Measurements from ENCODE around the gene RHBDL2.
"Not testable (repeated sequence)": the region's sequence is repeated elsewhere in the genome, so short reads cannot be mapped to it uniquely, and the experiment has no call there.

The RHBDL2 gene

DNA sequence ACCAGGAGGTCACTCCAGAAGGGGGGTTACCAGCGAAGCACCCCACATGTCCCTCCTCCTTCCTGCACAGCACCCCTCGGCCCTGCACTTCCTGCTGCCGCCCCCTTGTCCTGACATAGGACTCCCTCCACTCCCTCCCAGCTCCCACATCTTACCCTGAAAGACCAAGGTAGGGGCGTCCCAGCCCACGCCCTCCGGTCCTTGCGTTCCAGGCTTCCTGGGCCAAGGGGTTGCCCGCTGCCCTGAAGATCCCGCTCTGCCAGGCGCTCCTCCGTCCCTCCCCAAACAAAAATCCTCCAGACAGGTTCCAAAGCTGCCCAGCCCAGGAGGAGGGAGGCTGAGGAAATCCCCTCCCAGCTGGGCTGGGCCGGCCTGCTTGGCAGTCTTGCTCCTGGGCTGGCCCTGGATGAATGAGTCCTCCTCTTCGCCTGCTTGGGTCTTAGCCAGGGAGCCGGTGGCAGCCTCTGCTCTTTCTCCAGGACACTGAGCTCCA, at the start of gene RHBDL2:
Gene RHBDL2 (minus strand): TSS at position 304 of the 493 bp plus-strand sequence. CDS start 22,618 bp downstream, outside the sequence.
- peak; percentile 78 for DNase-seq (ENCODE audit: low read depth)
- peak within 1 kb of the TSS; percentile 59 for H3K4me3 ChIP-seq (ENCODE audit: low read depth, low read length)
- no peak for TF ChIP-seq CTCF (IDR thresholded peaks at IDR 0.05; ENCODE audit: control insufficient read depth, extremely low read depth, insufficient read depth)

- H3K4me3 ChIP-seq (ENCODE audit: low read depth, low read length), result peak within 1 kb of the TSS; percentile 83
- peak; percentile 82 for DNase-seq (ENCODE audit: low read depth)
- TF ChIP-seq CTCF (IDR thresholded peaks at IDR 0.05; ENCODE audit: control insufficient read depth, extremely low read depth, insufficient read depth), result no peak
Observed at GRCh38 chr1:38990738-38991637, 49.4 kb upstream of the RHBDL2 start, which contains the start of gene AKIRIN1. Gene AKIRIN1 (plus strand): TSS chr1:38991276. CDS start chr1:38991381, 105 bp downstream.

- DNase-seq (ENCODE audit: low read depth), result no peak
- TF ChIP-seq CTCF (IDR thresholded peaks at IDR 0.05; ENCODE audit: control insufficient read depth, extremely low read depth, insufficient read depth), result no peak
- H3K4me3 ChIP-seq (ENCODE audit: low read depth, low read length), result peak overlapping the region; percentile 83
Observed at GRCh38 chr1:38990386-38990737, 48.7 kb upstream of the RHBDL2 start.

GRCh38 chr1:38989979-38990378, 48.3 kb upstream of the RHBDL2 start:
- no peak for TF ChIP-seq CTCF (IDR thresholded peaks at IDR 0.05; ENCODE audit: control insufficient read depth, extremely low read depth, insufficient read depth)
- no peak overlapping the region for H3K4me3 ChIP-seq (ENCODE audit: low read depth, low read length)
- DNase-seq (ENCODE audit: low read depth), result no peak

DNA sequence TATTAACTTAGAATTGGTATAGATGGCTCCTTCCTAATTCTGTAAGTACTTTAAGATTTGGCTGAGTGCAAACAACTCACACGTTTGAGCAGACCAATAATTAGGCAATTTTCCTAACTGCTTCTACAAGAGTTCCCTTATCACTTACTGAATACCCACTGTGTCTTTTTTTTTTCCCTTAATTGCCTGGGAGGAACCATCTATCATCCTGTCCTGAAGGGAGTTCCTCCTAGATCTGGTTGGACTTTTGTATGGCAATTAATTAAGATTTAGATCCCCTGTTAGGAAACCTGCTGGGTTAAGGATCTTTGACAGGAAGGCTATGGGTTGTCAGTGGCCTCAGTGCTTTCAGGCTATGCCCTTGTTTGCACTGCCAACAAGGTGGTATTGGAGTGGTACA, 37.8 kb upstream of the RHBDL2 start:
- not testable (repeated sequence) for DNase-seq (ENCODE audit: low read depth); H3K4me3 ChIP-seq (ENCODE audit: low read depth, low read length)

GRCh38 chr1:38978245-38978542, 36.6 kb upstream of the RHBDL2 start:
- H3K4me3 ChIP-seq (ENCODE audit: low read depth, low read length); DNase-seq (ENCODE audit: low read depth): not testable (repeated sequence)

- not testable (repeated sequence) for H3K4me3 ChIP-seq (ENCODE audit: low read depth, low read length); DNase-seq (ENCODE audit: low read depth)
Observed at GRCh38 chr1:38977399-38978244, 36.0 kb upstream of the RHBDL2 start.

- DNase-seq (ENCODE audit: low read depth), result no peak
- TF ChIP-seq CTCF (IDR thresholded peaks at IDR 0.05; ENCODE audit: control insufficient read depth, extremely low read depth, insufficient read depth), result no peak
- no peak overlapping the region for H3K4me3 ChIP-seq (ENCODE audit: low read depth, low read length)
Observed at GRCh38 chr1:38973659-38974437, 32.2 kb upstream of the RHBDL2 start.

GRCh38 chr1:38973145-38973544, 31.5 kb upstream of the RHBDL2 start:
- not testable (repeated sequence) for H3K4me3 ChIP-seq (ENCODE audit: low read depth, low read length); DNase-seq (ENCODE audit: low read depth)
